Measurements from ENCODE around the gene FOXA2.

- TF ChIP-seq NR2C2 (CRISPR knock-in tag; IDR thresholded peaks at IDR 0.05), result no peak
- no peak for TF ChIP-seq NR2C2 (tag; IDR thresholded peaks at IDR 0.05)
- TF ChIP-seq, protein P1, sequence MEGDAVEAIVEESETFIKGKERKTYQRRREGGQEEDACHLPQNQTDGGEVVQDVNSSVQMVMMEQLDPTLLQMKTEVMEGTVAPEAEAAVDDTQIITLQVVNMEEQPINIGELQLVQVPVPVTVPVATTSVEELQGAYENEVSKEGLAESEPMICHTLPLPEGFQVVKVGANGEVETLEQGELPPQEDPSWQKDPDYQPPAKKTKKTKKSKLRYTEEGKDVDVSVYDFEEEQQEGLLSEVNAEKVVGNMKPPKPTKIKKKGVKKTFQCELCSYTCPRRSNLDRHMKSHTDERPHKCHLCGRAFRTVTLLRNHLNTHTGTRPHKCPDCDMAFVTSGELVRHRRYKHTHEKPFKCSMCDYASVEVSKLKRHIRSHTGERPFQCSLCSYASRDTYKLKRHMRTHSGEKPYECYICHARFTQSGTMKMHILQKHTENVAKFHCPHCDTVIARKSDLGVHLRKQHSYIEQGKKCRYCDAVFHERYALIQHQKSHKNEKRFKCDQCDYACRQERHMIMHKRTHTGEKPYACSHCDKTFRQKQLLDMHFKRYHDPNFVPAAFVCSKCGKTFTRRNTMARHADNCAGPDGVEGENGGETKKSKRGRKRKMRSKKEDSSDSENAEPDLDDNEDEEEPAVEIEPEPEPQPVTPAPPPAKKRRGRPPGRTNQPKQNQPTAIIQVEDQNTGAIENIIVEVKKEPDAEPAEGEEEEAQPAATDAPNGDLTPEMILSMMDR (IDR thresholded peaks at IDR 0.05 in 2 of 3, conservative IDR thresholded peaks at IDR 0.05 in 1 of 3; ENCODE audit: insufficient read depth in 2 of 3, low read depth in 1 of 3, low read length in 3 of 3), result no peak
- no peak for TF ChIP-seq RNF2 (IDR thresholded peaks at IDR 0.05)
- TF ChIP-seq EHMT2 (IDR thresholded peaks at IDR 0.05), result no peak
- TF ChIP-seq MYC (IDR thresholded peaks at IDR 0.05; ENCODE audit: low read depth, low read length), result no peak
- TF ChIP-seq MYC (CRISPR knock-in tag; IDR thresholded peaks at IDR 0.05; ENCODE audit: borderline replicate concordance, low read depth), result no peak
- TF ChIP-seq CC2D1A (IDR thresholded peaks at IDR 0.05), result no peak
- TF ChIP-seq L3MBTL2 (IDR thresholded peaks at IDR 0.05), result no peak
- no peak for TF ChIP-seq NFRKB (IDR thresholded peaks at IDR 0.05; ENCODE audit: low read depth)
- no peak for TF ChIP-seq ZNF253 (CRISPR knock-in tag; conservative IDR thresholded peaks at IDR 0.05)
- no peak for TF ChIP-seq TCF7L2 (IDR thresholded peaks at IDR 0.05; ENCODE audit: low read depth, low read length)
- TF ChIP-seq POLR2AphosphoS5 (IDR thresholded peaks at IDR 0.05; ENCODE audit: control insufficient read depth, insufficient read depth, low read depth, low read length), result no peak
Observed at GRCh38 chr20:22581437-22582385, 2.7 kb downstream of the FOXA2 start.

Data from K562 (cell line).